ENCODE measurements around the gene WWOX.

Gene WWOX

GRCh38 chr16:78896280-78896679, 796.8 kb downstream of the WWOX start:
- no peak for DNase-seq

DNA sequence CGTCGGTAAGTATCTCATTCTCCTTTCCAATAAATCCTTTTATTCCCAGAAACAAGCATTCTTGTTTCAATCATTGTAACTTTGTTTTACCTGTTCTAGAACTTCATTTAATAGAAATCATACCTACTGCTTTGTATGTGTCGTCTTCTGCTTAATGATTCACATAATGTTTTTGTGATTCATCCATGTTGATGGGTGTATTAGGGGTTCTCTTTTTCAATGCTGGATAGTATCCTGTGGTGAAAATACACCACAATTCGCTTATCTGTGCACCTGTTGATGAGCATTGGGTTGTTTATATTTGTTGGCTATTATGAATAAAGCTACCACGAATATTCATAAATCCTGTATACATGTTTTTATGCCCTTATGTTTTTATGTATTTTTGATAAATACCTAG, 797.8 kb downstream of the WWOX start:
- no peak for DNase-seq

DNA sequence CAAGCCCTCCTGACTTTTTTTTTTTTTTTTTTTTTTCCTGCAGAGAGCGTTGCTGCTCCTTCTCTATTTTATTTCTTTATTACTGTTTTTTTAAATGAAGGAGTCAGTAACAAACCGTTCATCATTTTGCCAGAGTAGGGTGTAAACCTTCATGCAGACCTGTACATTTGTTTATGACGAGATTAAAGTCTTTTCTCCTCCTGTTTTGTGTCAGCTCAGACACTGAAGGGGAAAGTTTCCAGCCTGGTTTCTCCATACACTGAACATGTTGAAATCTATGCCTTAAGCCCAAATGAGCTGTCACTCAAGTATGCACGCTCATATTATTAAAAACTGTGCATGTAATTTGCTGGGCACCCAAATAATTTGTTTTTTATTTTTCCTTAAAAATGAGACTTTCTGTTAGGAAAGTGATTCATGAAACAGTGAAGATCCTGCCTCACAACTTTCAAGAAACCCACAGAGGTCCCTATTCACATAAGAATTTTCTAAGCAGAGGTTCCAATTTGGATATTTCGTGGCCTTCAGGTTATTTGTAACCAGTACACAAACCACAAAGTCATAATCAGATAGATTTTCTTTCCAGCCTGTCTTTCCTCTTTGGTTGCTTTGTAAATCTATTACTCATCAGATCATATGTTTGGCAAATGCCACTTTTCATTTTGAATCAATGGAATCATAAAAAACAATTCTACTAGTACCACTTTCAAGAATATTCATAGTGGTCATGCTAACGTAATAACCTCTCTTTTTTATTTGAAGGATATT, 800.8 kb downstream of the WWOX start:
- DNase-seq = no peak

GRCh38 chr16:78900966-78901365, 801.5 kb downstream of the WWOX start:
- DNase-seq = no peak

DNA sequence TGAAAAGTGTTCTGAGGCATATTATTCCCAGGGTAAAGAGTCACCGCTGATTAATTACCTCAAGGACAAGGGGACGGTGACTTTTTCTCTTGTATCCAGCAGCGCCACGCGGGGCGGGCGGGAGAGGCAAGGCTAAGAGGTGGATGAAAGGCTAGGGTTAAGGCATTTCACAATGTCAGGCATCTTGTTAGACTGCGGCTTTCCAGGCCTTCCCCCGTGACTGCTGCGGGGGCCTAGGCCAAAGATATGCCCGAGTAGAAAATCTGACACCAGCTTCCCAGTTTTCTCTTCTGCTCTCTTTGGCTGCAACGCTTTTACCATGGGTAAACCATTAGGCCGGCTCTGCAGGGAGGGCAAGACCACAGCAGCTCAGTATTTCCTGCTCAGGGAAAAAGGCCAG, 802.9 kb downstream of the WWOX start:
- no peak for DNase-seq

GRCh38 chr16:78903237-78903636, 803.8 kb downstream of the WWOX start:
- DNase-seq = no peak

DNA sequence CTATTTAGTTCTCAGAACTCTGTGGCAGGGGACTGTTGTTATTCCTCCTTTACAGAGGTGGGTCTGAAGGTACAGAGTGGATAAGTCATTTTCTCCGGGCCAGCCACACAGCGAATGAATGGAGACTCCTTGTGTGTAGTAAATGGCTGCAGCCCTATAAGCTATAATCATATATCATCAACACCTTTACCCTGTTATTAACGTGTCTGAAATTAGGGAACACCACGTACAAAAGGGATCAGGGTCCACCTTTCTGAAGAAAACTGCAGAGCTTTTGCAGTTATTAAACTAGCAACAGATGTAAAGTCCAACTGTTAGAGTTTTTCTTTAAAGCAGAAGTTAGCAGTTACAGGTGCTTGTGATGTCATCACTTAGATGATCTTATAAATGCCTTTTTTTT, 804.4 kb downstream of the WWOX start:
- DNase-seq = no peak

DNA sequence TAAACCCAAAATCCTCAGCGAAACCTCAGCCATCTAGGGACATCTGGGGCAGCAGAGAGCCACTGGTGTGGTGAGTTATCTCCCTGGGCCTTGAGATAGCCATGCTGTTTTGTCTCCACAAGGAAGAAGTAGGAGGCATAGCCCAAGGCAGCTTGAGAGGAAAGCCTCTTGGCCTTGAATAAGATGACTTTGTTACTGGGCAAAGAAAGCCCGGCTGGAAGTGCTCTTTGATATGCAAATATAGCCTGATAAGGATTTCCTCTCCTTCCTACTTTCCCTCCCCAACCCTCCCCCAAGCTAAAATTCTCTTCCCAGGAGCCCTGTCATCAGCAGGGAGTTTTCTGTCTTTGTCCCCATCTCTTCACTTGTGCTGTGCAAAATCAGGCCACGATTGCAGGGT, 806.7 kb downstream of the WWOX start:
- no peak for DNase-seq

GRCh38 chr16:78909226-78909625, 809.8 kb downstream of the WWOX start:
- no peak for DNase-seq

- DNase-seq = no peak
Observed at GRCh38 chr16:78915811-78916345, 816.4 kb downstream of the WWOX start.

DNA sequence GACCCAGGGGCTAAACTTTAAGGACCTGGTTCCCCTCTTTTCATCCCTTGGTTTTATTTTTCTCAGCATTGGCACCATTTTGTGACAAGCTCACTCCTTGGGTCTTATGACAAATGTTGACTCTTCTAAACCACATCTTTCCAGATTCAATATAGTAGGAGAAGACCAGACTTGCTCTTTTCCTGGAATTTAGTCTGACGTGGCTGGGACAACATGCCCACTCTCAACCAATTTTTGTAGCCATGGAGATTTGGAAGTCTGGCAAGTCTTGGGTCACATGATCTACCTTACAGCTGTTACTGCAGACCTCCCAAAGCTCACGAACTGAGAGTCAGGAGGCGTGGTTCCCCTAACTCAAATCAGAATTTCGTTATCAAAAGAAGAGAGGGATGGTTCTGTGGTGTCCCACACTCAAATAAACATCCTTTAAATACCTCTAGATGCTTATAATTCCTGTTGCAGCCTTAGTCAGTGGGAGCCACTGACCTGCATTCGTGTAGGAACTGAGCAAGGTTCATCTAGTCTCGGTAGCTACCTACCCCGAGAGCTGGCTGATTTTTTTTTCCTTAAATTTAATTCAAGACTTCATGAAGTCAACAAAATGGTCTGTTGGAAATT, 817.6 kb downstream of the WWOX start:
- no peak for DNase-seq

DNA sequence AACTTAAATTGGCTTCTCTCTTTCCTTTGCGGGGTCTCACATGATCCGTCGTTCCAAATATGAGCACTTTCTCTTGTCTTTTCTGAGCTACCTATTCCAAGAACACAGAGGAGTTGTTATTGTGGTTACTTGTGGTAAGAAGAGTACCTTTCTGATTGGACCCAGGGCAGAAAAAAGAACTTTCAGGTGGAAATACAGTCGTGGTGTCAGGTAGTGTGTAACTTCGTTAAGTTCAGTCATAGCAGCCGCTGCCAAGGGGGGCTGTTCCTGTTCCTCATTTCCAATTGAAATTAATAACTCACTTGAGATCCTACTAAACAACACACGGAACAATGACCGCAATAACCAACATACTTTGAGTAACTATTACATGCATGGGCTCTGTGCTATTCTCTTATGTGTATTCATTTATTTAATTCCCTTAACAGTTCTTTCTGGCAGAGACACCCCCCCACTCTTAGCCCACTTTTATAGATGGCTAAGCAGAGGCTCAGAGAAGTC, 819.4 kb downstream of the WWOX start:
- DNase-seq = no peak

DNA sequence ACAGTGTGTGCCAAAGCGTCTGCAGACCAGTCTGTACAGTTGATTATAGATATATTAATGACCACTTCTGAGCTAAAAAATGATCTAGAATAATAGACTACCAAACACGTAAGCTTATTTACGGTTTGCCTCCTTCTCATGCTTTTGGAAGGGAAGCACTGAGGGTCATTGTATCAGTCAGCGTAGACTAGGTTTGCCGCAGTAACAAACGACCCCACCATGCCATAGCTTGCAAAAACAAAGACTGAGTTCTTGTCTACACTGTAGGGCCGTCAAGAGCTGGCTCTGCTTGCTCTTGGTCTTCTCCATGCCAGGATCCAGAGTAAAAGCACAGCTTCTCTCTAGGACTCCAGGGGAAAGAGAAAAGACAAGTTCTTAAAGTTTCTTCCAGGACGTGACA, 820.4 kb downstream of the WWOX start:
- no peak for DNase-seq

GRCh38 chr16:78920621-78921020, 821.2 kb downstream of the WWOX start:
- DNase-seq = no peak

- peak; percentile 34 for DNase-seq
Observed at GRCh38 chr16:78925083-78925767, 825.8 kb downstream of the WWOX start.

GRCh38 chr16:78926723-78927210, 827.3 kb downstream of the WWOX start:
- no peak for DNase-seq

- DNase-seq = no peak
Observed at GRCh38 chr16:78927766-78928165, 828.3 kb downstream of the WWOX start.

- no peak for DNase-seq
Observed at GRCh38 chr16:78929841-78930240, 830.4 kb downstream of the WWOX start.

DNA sequence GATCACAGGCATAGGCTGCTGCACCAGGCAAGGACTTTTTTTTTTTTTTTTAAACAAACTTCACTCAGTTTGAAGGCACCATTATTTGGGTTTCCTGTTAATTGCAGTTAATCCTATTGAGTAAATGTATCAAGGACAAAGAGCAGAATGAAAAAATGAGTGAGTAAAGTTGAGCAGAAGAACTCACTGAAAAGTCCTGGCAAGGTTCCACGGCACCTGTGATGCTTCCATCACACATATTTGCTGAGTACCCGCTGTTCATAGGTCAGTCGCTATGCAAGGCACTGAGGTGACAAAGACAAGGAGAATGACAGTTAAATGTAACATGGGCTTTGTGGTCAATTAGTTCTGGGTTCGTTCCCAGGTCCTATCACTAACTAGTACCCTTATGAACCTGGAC, 831.1 kb downstream of the WWOX start:
- no peak for DNase-seq

DNA sequence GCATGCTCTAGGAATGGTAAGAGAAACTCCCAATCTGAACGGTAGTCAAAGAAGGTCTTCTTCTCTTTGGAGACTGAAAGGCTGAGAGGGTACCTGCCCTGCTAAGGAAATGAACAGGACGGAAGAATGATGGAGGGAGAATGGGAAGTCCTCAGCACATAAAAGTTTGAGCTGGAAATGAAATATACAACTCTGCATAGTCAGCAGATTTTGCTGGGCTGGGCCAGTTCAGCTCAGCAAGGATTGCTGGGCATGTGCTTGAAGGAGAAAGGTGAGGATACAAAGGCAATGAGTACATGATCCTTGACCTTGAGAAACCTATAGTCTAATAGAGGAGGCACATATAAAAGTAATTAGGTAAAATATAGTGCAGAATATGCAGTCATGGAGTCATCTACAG, 831.8 kb downstream of the WWOX start:
- DNase-seq = no peak

GRCh38 chr16:78931678-78932077, 832.2 kb downstream of the WWOX start:
- no peak for DNase-seq

DNA sequence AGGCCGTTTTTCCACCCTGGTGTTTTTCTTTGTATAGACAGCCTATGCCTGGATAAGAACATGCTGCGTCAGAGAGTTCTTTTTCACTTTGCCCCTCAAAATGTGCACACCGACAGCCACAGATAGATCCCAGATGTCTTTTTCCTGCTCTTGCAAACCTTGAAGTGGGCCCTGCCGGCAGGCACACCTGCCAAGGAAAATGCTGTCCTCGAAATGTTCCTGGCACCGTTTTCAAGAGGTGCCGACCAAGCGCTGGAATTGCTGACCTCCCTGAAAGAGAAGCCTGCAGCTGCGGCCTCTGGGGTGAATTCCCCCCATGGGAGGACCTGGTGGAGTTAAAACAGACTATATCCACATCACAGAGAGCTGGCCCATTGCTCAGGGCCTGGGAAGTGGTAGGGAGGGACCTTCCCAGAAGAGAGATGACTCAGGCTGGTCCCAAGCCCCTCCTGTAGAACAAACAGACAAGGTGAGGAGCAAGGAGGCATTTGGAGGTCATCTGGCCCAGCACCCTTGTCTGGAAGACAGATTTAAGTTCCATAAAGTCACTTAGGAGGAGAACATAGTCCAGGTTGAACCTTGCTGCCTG, 833.0 kb downstream of the WWOX start:
- no peak for DNase-seq

DNA sequence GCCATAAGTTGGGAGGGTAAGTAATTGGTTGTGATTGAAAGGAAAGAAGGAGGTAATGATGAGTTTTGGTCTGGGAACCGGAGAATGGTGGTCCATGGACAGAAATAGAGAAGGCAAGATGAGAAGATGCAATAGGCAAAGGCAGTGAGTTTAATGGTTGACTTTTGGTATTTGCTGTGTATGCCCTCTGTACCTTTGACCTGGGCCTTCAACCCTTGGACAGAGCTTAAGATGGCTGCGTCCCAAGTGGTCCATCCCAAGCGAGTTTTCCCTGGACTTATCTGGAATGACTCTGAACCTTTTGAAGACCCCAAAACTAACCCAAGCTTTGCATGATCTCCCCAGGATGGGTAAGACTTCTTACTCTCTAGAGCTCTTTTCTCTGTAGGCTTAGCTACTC, 836.6 kb downstream of the WWOX start:
- DNase-seq = no peak
